GM19395 (cell line): ENCODE results near the gene ZNF879.
A peak's percentile ranks its signal among the peaks of the same experiment; 100 is the strongest.

Source experiments
- ATAC-seq: cut with Tn5 transposase; IDR thresholded peaks from one replicate; pipeline ENCODE4 v1.9.1; 2021; ENCODE audit warnings: mild to moderate bottlenecking, moderate library complexity; ENCODE audit not compliant: unreplicated experiment

Gene ZNF879

GRCh38 chr5:179006564-179006963 lies 17.0 kb upstream of the ZNF879 start:
- ATAC-seq = no peak

DNA sequence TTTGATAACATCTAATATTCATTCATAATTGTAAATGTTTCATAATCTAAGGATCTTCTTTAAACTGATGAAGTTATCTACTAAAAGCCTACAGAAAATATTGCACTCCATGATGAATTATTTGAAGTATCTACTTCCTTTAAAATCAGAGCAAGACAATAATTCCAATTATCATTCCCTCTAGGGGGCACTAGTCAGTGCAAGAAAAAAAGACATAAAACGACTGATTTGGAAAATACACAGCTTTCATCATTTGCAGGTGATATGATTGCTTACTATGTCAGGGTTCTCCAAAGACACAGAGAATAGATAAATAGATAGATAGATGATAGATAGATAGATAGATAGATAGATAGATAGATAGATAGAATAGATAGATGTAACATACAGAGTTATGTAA lies 14.9 kb upstream of the ZNF879 start:
- no peak for ATAC-seq

DNA sequence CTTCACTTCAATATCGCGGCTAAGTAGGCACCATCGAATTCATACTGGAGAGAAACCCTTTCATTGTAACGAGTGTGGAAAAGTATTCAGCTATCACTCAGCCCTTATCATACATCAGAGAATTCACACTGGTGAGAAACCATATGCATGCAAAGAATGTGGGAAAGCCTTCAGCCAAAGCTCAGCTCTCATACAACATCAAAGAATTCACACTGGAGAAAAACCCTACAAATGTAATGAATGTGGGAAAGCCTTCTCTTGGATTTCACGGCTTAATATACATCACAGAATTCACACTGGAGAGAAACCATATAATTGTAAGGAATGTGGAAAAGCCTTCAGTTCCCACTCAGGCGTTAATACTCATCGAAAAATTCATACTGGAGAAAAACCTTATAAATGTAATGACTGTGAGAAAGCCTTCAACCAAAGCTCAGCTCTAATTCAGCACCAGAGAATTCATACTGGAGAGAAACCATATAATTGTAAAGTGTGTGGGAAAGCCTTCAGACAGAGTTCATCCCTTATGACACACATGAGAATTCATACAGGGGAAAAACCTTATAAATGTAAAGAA lies 9.5 kb downstream of the ZNF879 start:
- ATAC-seq = no peak

GRCh38 chr5:179044765-179045164 lies 21.2 kb downstream of the ZNF879 start:
- no peak for ATAC-seq

GRCh38 chr5:179051784-179052183 lies 28.2 kb downstream of the ZNF879 start:
- ATAC-seq = no peak

- ATAC-seq = no peak
Observed at GRCh38 chr5:179054036-179054785, 30.6 kb downstream of the ZNF879 start.

DNA sequence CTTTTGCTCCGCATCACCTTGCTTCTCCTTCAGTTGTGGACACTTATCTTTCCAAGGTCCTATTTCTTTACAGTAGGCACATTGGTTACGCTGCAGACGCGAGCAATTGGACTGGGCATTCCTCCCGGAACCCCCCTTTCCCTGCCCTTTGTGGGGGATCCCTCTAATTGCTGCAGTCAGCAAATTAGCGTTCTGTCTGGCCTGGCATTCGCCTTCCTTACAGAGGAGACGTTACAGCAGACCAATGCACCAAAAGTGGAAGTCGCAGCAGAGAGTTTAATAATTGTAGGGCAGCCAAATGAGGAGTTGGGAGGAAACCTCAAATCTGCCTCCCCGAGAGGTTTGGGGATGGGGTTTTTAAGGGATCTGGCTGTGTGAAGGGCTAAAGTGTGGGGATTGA lies 31.3 kb downstream of the ZNF879 start:
- ATAC-seq = no peak

DNA sequence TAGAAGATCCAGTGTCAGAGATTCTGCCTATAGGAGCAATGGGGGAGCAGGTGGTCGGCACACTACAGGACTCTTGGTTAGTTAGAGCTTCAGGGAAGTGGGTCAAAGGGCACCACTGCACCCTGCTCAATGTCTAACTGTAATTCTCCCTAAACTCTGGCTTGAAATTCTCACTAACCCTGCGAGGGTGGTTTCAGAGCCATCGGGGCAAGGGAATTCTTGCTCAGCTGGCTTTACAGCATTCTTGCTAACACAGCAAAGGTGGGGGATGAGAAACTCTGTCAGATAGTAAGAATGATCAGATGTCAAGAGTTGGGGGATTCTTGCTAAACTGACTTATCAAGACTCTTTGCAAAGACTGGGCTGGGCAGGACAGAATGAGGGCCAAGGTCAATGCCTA lies 31.8 kb downstream of the ZNF879 start:
- no peak for ATAC-seq

DNA sequence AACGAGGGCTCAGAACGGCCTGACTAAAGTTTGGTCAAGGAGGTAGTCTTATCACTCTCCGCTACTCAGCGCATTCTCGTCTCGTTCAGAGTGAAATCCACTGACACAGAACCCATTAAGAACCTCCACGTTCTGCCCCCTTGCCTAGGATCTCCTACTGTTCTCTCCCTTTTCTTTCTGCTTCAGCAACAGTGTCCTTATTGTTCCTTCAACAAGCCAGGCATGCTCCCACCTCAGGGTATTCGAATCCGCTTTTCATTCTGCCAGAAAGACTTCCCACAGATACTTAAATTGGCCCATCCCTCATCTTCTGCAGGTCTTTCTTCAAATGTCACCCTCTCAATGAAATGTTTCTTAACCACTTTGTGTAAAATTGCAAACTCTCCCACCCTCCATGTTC lies 32.2 kb downstream of the ZNF879 start:
- ATAC-seq = no peak

- ATAC-seq = peak; percentile 77
Observed at GRCh38 chr5:179060116-179061008, 36.8 kb downstream of the ZNF879 start, which contains the start of gene ZNF354C. Gene ZNF354C (plus strand): TSS chr5:179060373. CDS start chr5:179062069, 1,696 bp downstream.

DNA sequence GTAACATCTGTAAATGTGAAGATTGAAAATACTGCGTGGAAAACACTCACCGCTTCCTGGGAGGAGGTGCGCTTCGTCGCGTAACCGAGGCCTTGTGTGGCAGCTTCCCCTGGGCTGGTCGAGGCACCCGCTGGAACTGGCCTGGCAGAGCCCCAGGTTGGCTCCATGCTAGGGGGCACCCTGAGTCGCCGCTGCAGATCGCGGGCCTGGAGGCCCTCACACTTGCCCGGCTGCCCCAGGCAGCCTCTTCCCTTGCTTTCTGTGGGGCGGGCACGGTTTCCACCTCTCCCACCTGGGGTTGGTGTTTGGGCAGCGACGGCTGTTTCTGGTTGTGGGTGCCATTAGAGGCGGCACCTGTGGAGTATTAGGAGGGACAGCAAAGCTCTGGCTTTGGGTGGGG lies 37.4 kb downstream of the ZNF879 start:
- no peak for ATAC-seq

- no peak for ATAC-seq
Observed at GRCh38 chr5:179065703-179066102, 42.1 kb downstream of the ZNF879 start.

GRCh38 chr5:179079165-179079987 lies 55.8 kb downstream of the ZNF879 start:
- no peak for ATAC-seq

DNA sequence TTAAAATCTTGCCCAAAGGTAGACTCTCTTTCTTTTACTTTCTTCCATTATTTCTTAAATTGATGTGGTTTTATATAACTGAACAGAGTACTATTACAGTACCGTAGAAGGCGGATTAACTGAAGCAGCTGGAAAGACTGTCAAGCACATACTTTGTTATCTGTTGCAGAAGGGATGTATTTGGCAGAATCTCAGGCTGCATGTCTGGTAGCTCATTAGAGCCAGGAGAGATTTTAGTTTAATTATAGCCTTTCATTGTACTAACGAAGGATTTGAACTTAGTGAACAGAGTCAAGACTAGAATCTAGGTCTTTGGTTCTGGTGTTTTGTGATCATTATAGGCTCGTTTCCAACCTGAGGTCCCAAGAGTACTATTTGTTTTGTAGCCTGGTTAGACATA lies 57.1 kb downstream of the ZNF879 start:
- no peak for ATAC-seq
